B cell (primary cell): ENCODE data around the gene MRPL34. TPM values are rescaled to one million over a fixed set of nuclear protein-coding genes. Genes with fewer than 3 reads are reported as not detected.

Experiments used
- ATAC-seq: fragments of 200-7000 bp; cut with Tn5 transposase; one replicate; pipeline ENCODE4 v1.10.0; 2021; ENCODE audit warnings: low read depth, mild to moderate bottlenecking, moderate number of reproducible peaks, moderate library complexity
- CTCF ChIA-PET: fragments of 350-600 bp; sonication (Branson Sonifier 250); formaldehyde crosslinking; loops from one replicate; lab custom pipeline; 2021; ENCODE audit warnings: antibody characterized with exemption, inconsistent platforms; lab: Charles Lee
- POLR2A ChIA-PET: fragments of 350-600 bp; sonication (Branson Sonifier 250); formaldehyde crosslinking; loops from one replicate; lab custom pipeline; 2021; ENCODE audit warnings: antibody characterized with exemption; lab: Charles Lee
- DNase-seq: peaks from one replicate; pipeline ENCODE4 v3.0.0; 2013
- H2AFZ ChIP-seq: 2 replicates; pipeline ENCODE4 v1.6.1; 2012; ENCODE audit warnings: mild to moderate bottlenecking, low read depth, low read length; ENCODE audit not compliant: insufficient read depth, poor library complexity, severe bottlenecking
- H3K27ac ChIP-seq, 2 donors: 1 replicate in 1 of 2; 2 replicates in 1 of 2; pipeline ENCODE4 v1.5.1; 2012 to 2013; ENCODE audit warnings: low read length in 2 of 2, mild to moderate bottlenecking in 2 of 2, moderate library complexity in 1 of 2
- H3K27me3 ChIP-seq, 4 experiments: fragments of 200-600 bp in 1 of 4; sonication (generic) in 1 of 4; replicated peaks in 1 of 4; 1 replicate in 2 of 4; 2 replicates in 2 of 4; pipeline versions ENCODE4 v1.6.1 to v1.7.0; 2013 to 2016; ENCODE audit warnings: low read length in 3 of 4, mild to moderate bottlenecking in 2 of 4, mixed read lengths in 1 of 4, moderate library complexity in 1 of 4; ENCODE audit not compliant: insufficient read depth in 4 of 4, control insufficient read depth in 3 of 4; ENCODE audit errors: control extremely low read depth in 1 of 4
- H3K36me3 ChIP-seq, 2 experiments: replicated peaks in 1 of 2; 1 replicate in 1 of 2; 2 replicates in 1 of 2; pipeline versions ENCODE4 v1.6.1 to v1.7.1; 2013; ENCODE audit warnings: low read length in 1 of 2; ENCODE audit not compliant: insufficient read depth in 2 of 2, control insufficient read depth in 1 of 2; ENCODE audit errors: control extremely low read depth in 1 of 2, extremely low read depth in 1 of 2
- H3K4me1 ChIP-seq, 2 donors: fragments of 200-600 bp in 1 of 2; sonication (generic) in 1 of 2; 1 replicate in 1 of 2; 2 replicates in 1 of 2; pipeline versions ENCODE4 v1.5.1 to v1.6.1; 2013 to 2017; ENCODE audit warnings: low read length in 2 of 2; ENCODE audit not compliant: control insufficient read depth in 2 of 2, insufficient read depth in 2 of 2
- H3K4me2 ChIP-seq: replicated peaks from 2 replicates; pipeline ENCODE3; 2012; ENCODE audit warnings: mild to moderate bottlenecking, low read depth, low read length; ENCODE audit not compliant: poor library complexity, severe bottlenecking
- H3K4me3 ChIP-seq, 5 experiments: fragments of 200-600 bp in 1 of 5; sonication (generic) in 1 of 5; 1 replicate in 3 of 5; 2 replicates in 2 of 5; pipeline versions ENCODE4 v1.5.1 to v1.7.0; 2011 to 2016; ENCODE audit warnings: low read length in 4 of 5, mild to moderate bottlenecking in 4 of 5, low read depth in 2 of 5, control low read depth in 1 of 5, moderate library complexity in 1 of 5; ENCODE audit not compliant: insufficient read depth in 1 of 5; ENCODE audit errors: control extremely low read depth in 1 of 5, extremely low read depth in 1 of 5
- H3K79me2 ChIP-seq: fragments of 200-600 bp; sonication (generic); one replicate; pipeline ENCODE4 v1.6.0; 2016; ENCODE audit warnings: low read length; ENCODE audit not compliant: control insufficient read depth, insufficient read depth
- H3K9ac ChIP-seq: fragments of 200-600 bp; sonication (generic); 2 replicates; pipeline ENCODE4 v1.6.1; 2017; ENCODE audit warnings: mild to moderate bottlenecking, low read length, moderate library complexity
- H3K9me3 ChIP-seq, 3 donors: one replicate each; pipeline versions ENCODE4 v1.6.1 to v1.7.1; 2013; ENCODE audit warnings: low read length in 2 of 3; ENCODE audit not compliant: control insufficient read depth in 2 of 3, insufficient read depth in 1 of 3; ENCODE audit errors: control extremely low read depth in 1 of 3
- H4K20me1 ChIP-seq: 2 replicates; pipeline ENCODE4 v1.6.0; 2012; ENCODE audit warnings: mild to moderate bottlenecking, low read length; ENCODE audit not compliant: insufficient read depth, control insufficient read depth, poor library complexity, severe bottlenecking
- H3K27ac Mint-ChIP-seq: one replicate; pipeline ENCODE4 v1.8.0; 2021; ENCODE audit warnings: mixed read lengths
- H3K27me3 Mint-ChIP-seq: one replicate; pipeline ENCODE4 v1.8.0; 2021; ENCODE audit warnings: mixed read lengths
- H3K4me1 Mint-ChIP-seq: one replicate; pipeline ENCODE4 v1.8.0; 2021; ENCODE audit warnings: mixed read lengths
- H3K4me3 Mint-ChIP-seq: one replicate; pipeline ENCODE4 v1.8.0; 2021; ENCODE audit warnings: mixed read lengths
- H3K9me3 Mint-ChIP-seq: one replicate; pipeline ENCODE4 v1.8.0; 2022; ENCODE audit warnings: mixed read lengths; ENCODE audit not compliant: insufficient read depth
- CTCF ChIP-seq: fragments of 200-600 bp; IDR thresholded peaks from one replicate; pipeline ENCODE4 v1.8.0; 2022; ENCODE audit warnings: antibody characterized with exemption, mild to moderate bottlenecking
- EZH2 ChIP-seq: IDR thresholded peaks from 2 replicates; pipeline ENCODE4 v1.6.1; 2012; ENCODE audit warnings: borderline replicate concordance, low read depth, mild to moderate bottlenecking, moderate library complexity, low read length; ENCODE audit not compliant: insufficient read depth, poor library complexity, severe bottlenecking
- WGBS: methylation state at CpG from one replicate; pipeline ENCODE4 v1.1.5; 2013; ENCODE audit warnings: missing lambda C conversion rate; ENCODE audit not compliant: insufficient coverage; 5-methylcytosine and 5-hydroxymethylcytosine counted together
- intact Hi-C: fragments of 100-400 bp; cut with micrococcal nuclease; formaldehyde crosslinking; loops from one replicate; pipeline ENCODE4 v1.10.0; 2022
- polyA plus RNA-seq: library from polyadenylated mRNA; depleted of rRNA; stranded (reverse); fragments of >200 nt; gene quantifications from 2 replicates; pipeline ENCODE4 v1.2.3, GENCODE V29; 2012
- total RNA-seq, 2 donors: library from RNA; stranded (reverse); fragments of 120-200 nt in 1 of 2; gene quantifications; 1 replicate in 1 of 2; 2 replicates in 1 of 2; pipeline versions ENCODE4 v1.2.3 to v1.2.4, GENCODE V29; 2013 to 2022

The MRPL34 gene
- total and polyA plus RNA-seq, 2 donors (not counting 1 experiment from before 2014, with no cell fraction given): 16.5 to 45.7 TPM

- H3K36me3 ChIP-seq: no peaks in the 10 kb centered on the region
- TF ChIP-seq EZH2: no peak
- TF ChIP-seq CTCF: no peak
- H4K20me1 ChIP-seq: no peaks in the 10 kb centered on the region
- ChIA-PET CTCF (interaction anchor here (0.9 to 1.3 kb wide), 3 partner anchors 12 to 43 kb away, joined by 3 to 4 read pairs (median 3); partner anchors contain the start of gene DDA1), POLR2A (interaction anchor here (0.5 to 1.2 kb wide), 3 partner anchors 11 to 23 kb away, joined by 6 to 7 read pairs (median 6); partner anchors contain the start of gene DDA1)
- Mint-ChIP-seq H3K4me1 (peaks cover 13% of the 10 kb centered on the region), H3K27me3 (peaks cover 6% of the 10 kb centered on the region), H3K4me3 (peak overlapping the region; percentile 83), H3K9me3 (no peaks in the 10 kb centered on the region), H3K27ac (peak overlapping the region; percentile 59)
- peak; percentile 81 for DNase-seq
- WGBS: 38% methylated on average over 57 of the region's 64 CpGs
- intact Hi-C loops: no loop called here
- H3K27me3 ChIP-seq: peaks cover 0 to 25% (median 1%) of the 10 kb centered on the region in 4 experiments
- peak overlapping the region; percentile 97 for H3K4me2 ChIP-seq
- H3K27ac ChIP-seq: no peak overlapping the region
- peak overlapping the region; percentile 65 for H3K9ac ChIP-seq
- peak overlapping the region in 4 of 5 experiments; percentile 52 to 70 (median 65) for H3K4me3 ChIP-seq
- ATAC-seq: peak; percentile 84
- H3K4me1 ChIP-seq: peaks cover 13 to 17% of the 10 kb centered on the region in 2 donors
- peak overlapping the region; percentile 90 for H2AFZ ChIP-seq
- H3K79me2 ChIP-seq: no peaks in the 10 kb centered on the region
- peaks cover 0 to 5% (median 0%) of the 10 kb centered on the region in 3 donors for H3K9me3 ChIP-seq
Measured at GRCh38 chr19:17327654-17328516, 22.2 kb downstream of the MRPL34 start.
